ENCODE results near the gene VWA3B. TPM values are rescaled to one million over a fixed set of nuclear protein-coding genes. Genes with fewer than 3 reads are reported as not detected.

Gene VWA3B
- total RNA-seq, 1 donor from 2014 or later, result not detected

DNA sequence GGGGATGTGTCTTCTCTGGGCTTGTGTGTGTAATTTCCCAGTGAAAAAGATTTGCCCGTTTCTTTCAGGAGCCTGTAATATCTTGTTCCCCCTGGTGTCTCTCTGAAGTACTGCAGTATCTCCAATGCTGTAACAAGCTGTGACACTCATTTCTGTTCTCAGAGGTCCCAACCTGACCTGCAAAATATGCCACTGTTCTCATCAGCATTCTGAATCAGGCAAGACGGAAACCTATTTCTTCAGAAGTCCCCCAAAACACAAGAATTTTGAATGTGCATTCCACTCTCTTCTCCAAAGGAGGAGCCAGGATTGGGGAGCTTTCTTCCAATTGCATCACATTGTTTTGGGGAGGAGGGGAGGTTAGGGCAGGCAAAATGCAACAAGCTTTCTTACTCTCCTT lies 182.3 kb downstream of the VWA3B start:
- H4K20me1 ChIP-seq (ENCODE audit: insufficient read depth, low read length), result no peaks in the 10 kb centered on the region

DNA sequence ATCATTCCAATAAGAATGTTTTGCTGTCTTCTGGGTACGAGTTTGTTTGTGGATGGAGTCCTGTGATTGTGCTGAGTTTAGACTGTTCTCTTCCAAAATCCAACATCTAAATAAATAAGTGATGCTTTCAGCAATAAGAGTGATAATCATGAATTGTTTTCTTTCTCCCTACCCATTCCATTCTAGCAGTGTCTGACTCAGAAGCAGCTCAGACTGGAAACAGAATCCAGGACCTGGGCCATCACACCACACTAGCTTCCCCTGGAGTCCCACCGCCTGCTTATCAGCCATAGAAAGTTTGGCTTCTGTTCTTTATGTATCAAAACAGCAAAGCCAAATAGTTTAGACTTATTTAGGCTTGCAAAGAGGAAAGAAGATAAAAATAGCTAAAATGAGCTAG lies 182.9 kb downstream of the VWA3B start:
- H4K20me1 ChIP-seq (ENCODE audit: insufficient read depth, low read length), result no peaks in the 10 kb centered on the region
- no peak overlapping the region for H3K4me3 ChIP-seq (ENCODE audit: insufficient read depth, low read depth, low read length)
- H3K27ac ChIP-seq (ENCODE audit: low read depth, low read length), result no peak overlapping the region
- Mint-ChIP-seq H3K36me3 (ENCODE audit: low read depth, unreplicated experiment) (no peaks in the 10 kb centered on the region), H3K9me3 (ENCODE audit: unreplicated experiment) (peaks cover 6% of the 10 kb centered on the region), H3K27ac (ENCODE audit: unreplicated experiment) (peak overlapping the region; percentile 82), H3K4me1 (ENCODE audit: low read depth, unreplicated experiment) (no peaks in the 10 kb centered on the region), H3K27me3 (ENCODE audit: low read depth, unreplicated experiment) (peaks cover 2% of the 10 kb centered on the region), H3K4me3 (ENCODE audit: unreplicated experiment) (no peak overlapping the region)
- H3K27me3 ChIP-seq (ENCODE audit: insufficient read depth, low read length), result peaks cover 2% of the 10 kb centered on the region
- H3K9me3 ChIP-seq (ENCODE audit: insufficient read depth, low read depth, low read length), result no peaks in the 10 kb centered on the region
- H3K9ac ChIP-seq (ENCODE audit: low read length), result no peak overlapping the region
- H3K36me3 ChIP-seq (ENCODE audit: insufficient read depth, low read length), result no peaks in the 10 kb centered on the region
- TF ChIP-seq EZH2 (IDR thresholded peaks at IDR 0.05; ENCODE audit: insufficient read depth, low read length), result no peak
- TF ChIP-seq, protein P1, sequence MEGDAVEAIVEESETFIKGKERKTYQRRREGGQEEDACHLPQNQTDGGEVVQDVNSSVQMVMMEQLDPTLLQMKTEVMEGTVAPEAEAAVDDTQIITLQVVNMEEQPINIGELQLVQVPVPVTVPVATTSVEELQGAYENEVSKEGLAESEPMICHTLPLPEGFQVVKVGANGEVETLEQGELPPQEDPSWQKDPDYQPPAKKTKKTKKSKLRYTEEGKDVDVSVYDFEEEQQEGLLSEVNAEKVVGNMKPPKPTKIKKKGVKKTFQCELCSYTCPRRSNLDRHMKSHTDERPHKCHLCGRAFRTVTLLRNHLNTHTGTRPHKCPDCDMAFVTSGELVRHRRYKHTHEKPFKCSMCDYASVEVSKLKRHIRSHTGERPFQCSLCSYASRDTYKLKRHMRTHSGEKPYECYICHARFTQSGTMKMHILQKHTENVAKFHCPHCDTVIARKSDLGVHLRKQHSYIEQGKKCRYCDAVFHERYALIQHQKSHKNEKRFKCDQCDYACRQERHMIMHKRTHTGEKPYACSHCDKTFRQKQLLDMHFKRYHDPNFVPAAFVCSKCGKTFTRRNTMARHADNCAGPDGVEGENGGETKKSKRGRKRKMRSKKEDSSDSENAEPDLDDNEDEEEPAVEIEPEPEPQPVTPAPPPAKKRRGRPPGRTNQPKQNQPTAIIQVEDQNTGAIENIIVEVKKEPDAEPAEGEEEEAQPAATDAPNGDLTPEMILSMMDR (IDR thresholded peaks at IDR 0.05; ENCODE audit: insufficient read depth, low read depth, low read length), result no peak
- H3K4me1 ChIP-seq (ENCODE audit: insufficient read depth, low read length), result no peaks in the 10 kb centered on the region
- H3K79me2 ChIP-seq (ENCODE audit: insufficient read depth, low read length), result no peaks in the 10 kb centered on the region
- no peak overlapping the region for H2AFZ ChIP-seq (ENCODE audit: low read depth, low read length)
- FAIRE-seq (no peak), DNase-seq (ENCODE audit: low read depth) (no peak)
- no peak overlapping the region for H3K4me2 ChIP-seq (ENCODE audit: low read length)

More for the DNA sequence above, 182.3 kb downstream of the VWA3B start:
- H3K36me3 ChIP-seq (ENCODE audit: insufficient read depth, low read length), result no peaks in the 10 kb centered on the region
- Mint-ChIP-seq H3K27ac (ENCODE audit: unreplicated experiment) (peak overlapping the region; percentile 82), H3K4me1 (ENCODE audit: low read depth, unreplicated experiment) (no peaks in the 10 kb centered on the region), H3K27me3 (ENCODE audit: low read depth, unreplicated experiment) (peaks cover 2% of the 10 kb centered on the region), H3K9me3 (ENCODE audit: unreplicated experiment) (peaks cover 10% of the 10 kb centered on the region), H3K36me3 (ENCODE audit: low read depth, unreplicated experiment) (no peaks in the 10 kb centered on the region), H3K4me3 (ENCODE audit: unreplicated experiment) (no peak overlapping the region)
- no peak overlapping the region for H3K27ac ChIP-seq (ENCODE audit: low read depth, low read length)
- H3K4me3 ChIP-seq (ENCODE audit: insufficient read depth, low read depth, low read length), result no peak overlapping the region
- no peak overlapping the region for H2AFZ ChIP-seq (ENCODE audit: low read depth, low read length)
- no peak overlapping the region for H3K9ac ChIP-seq (ENCODE audit: low read length)
- FAIRE-seq (peak; percentile 92), DNase-seq (ENCODE audit: low read depth) (peak; percentile 21)
- no peaks in the 10 kb centered on the region for H3K79me2 ChIP-seq (ENCODE audit: insufficient read depth, low read length)
- H3K9me3 ChIP-seq (ENCODE audit: insufficient read depth, low read depth, low read length), result no peaks in the 10 kb centered on the region
- H3K27me3 ChIP-seq (ENCODE audit: insufficient read depth, low read length), result peaks cover 2% of the 10 kb centered on the region
- TF ChIP-seq, protein P1 (IDR thresholded peaks at IDR 0.05; ENCODE audit: insufficient read depth, low read depth, low read length), result peak; percentile 76
- no peak for TF ChIP-seq EZH2 (IDR thresholded peaks at IDR 0.05; ENCODE audit: insufficient read depth, low read length)
- H3K4me1 ChIP-seq (ENCODE audit: insufficient read depth, low read length), result no peaks in the 10 kb centered on the region
- no peak overlapping the region for H3K4me2 ChIP-seq (ENCODE audit: low read length)

DNA sequence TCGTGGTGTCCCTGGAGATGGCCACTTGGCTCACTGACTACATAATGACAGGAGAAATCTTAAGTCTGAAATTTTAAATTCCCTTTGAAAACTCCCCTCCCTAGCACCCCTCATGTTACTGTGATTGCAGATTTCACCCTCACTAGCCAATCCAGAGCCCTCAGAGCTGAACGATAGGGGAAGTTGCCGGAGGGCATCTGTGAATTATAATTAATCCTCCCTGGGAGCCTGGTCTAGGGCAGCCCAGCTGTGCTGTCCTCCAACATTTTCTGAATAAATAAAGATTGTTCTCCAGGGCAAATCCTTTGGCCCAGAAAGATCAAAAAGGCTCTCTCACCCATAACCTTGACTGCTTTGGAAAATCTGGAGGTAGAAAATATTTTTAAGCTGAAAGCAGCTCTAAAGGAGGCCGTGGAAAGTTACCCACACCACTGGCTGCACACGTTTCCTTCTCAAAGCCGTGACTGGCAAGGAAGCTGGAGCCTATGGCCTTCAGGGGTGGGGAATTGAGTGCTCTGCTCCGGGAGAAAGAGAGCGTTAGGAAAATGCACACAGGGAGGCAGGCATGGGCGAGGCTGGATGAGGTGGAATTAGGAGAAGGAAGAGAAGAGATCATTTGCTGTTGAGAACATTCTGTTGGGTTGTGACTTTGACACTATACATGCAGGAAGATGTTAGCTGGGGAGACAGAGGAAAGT lies 190.3 kb downstream of the VWA3B start:
- no peak overlapping the region for H2AFZ ChIP-seq (ENCODE audit: low read depth, low read length)
- no peak for TF ChIP-seq EZH2 (IDR thresholded peaks at IDR 0.05; ENCODE audit: insufficient read depth, low read length)
- TF ChIP-seq, protein P1 (IDR thresholded peaks at IDR 0.05; ENCODE audit: insufficient read depth, low read depth, low read length), result no peak
- Mint-ChIP-seq H3K4me1 (ENCODE audit: low read depth, unreplicated experiment) (peaks cover 6% of the 10 kb centered on the region), H3K27ac (ENCODE audit: unreplicated experiment) (no peak overlapping the region), H3K27me3 (ENCODE audit: low read depth, unreplicated experiment) (peaks cover 31% of the 10 kb centered on the region), H3K9me3 (ENCODE audit: unreplicated experiment) (peaks cover 2% of the 10 kb centered on the region), H3K36me3 (ENCODE audit: low read depth, unreplicated experiment) (no peaks in the 10 kb centered on the region), H3K4me3 (ENCODE audit: unreplicated experiment) (no peak overlapping the region)
- H3K79me2 ChIP-seq (ENCODE audit: insufficient read depth, low read length), result no peaks in the 10 kb centered on the region
- H3K36me3 ChIP-seq (ENCODE audit: insufficient read depth, low read length), result no peaks in the 10 kb centered on the region
- no peaks in the 10 kb centered on the region for H3K4me1 ChIP-seq (ENCODE audit: insufficient read depth, low read length)
- no peak for DNase-seq (ENCODE audit: low read depth)
- FAIRE-seq, result no peak
- no peak overlapping the region for H3K9ac ChIP-seq (ENCODE audit: low read length)
- no peak overlapping the region for H3K4me2 ChIP-seq (ENCODE audit: low read length)
- H3K4me3 ChIP-seq (ENCODE audit: insufficient read depth, low read depth, low read length), result no peak overlapping the region
- no peaks in the 10 kb centered on the region for H3K9me3 ChIP-seq (ENCODE audit: insufficient read depth, low read depth, low read length)
- H3K27me3 ChIP-seq (ENCODE audit: insufficient read depth, low read length), result peaks cover 4% of the 10 kb centered on the region
- no peak overlapping the region for H3K27ac ChIP-seq (ENCODE audit: low read depth, low read length)
- H4K20me1 ChIP-seq (ENCODE audit: insufficient read depth, low read length), result no peaks in the 10 kb centered on the region

All from astrocyte (in vitro differentiated cells and primary cell).